ENCODE results near the gene COPS8.

COPS8 gene

GRCh38 chr2:237097911-237098702, 12.4 kb downstream of the COPS8 start:
- DNase-seq (ENCODE audit: low read depth, low spot score) = no peak

- no peak for DNase-seq (ENCODE audit: low read depth, low spot score)
Observed at GRCh38 chr2:237099804-237100203, 14.1 kb downstream of the COPS8 start.

GRCh38 chr2:237101118-237101979, 15.7 kb downstream of the COPS8 start:
- no peak for DNase-seq (ENCODE audit: low read depth, low spot score)

- DNase-seq (ENCODE audit: low read depth, low spot score) = no peak
Observed at GRCh38 chr2:237102428-237102827, 16.7 kb downstream of the COPS8 start.

GRCh38 chr2:237109421-237109934, 23.8 kb downstream of the COPS8 start:
- DNase-seq (ENCODE audit: low read depth, low spot score) = no peak

GRCh38 chr2:237113026-237113795, 27.5 kb downstream of the COPS8 start:
- DNase-seq (ENCODE audit: low read depth, low spot score) = no peak

- DNase-seq (ENCODE audit: low read depth, low spot score) = no peak
Observed at GRCh38 chr2:237115870-237116269, 30.2 kb downstream of the COPS8 start.

- no peak for DNase-seq (ENCODE audit: low read depth, low spot score)
Observed at GRCh38 chr2:237116431-237116830, 30.7 kb downstream of the COPS8 start.

GRCh38 chr2:237118025-237118424, 32.3 kb downstream of the COPS8 start:
- DNase-seq (ENCODE audit: low read depth, low spot score) = no peak

GRCh38 chr2:237118561-237119155, 33.0 kb downstream of the COPS8 start:
- no peak for DNase-seq (ENCODE audit: low read depth, low spot score)

GRCh38 chr2:237120916-237121315, 35.2 kb downstream of the COPS8 start:
- no peak for DNase-seq (ENCODE audit: low read depth, low spot score)

GRCh38 chr2:237121321-237121720, 35.6 kb downstream of the COPS8 start:
- no peak for DNase-seq (ENCODE audit: low read depth, low spot score)

- DNase-seq (ENCODE audit: low read depth, low spot score) = no peak
Observed at GRCh38 chr2:237122214-237122666, 36.6 kb downstream of the COPS8 start.

GRCh38 chr2:237124820-237125219, 39.1 kb downstream of the COPS8 start:
- no peak for DNase-seq (ENCODE audit: low read depth, low spot score)

GRCh38 chr2:237125967-237126366, 40.3 kb downstream of the COPS8 start:
- no peak for DNase-seq (ENCODE audit: low read depth, low spot score)

- DNase-seq (ENCODE audit: low read depth, low spot score) = no peak
Observed at GRCh38 chr2:237126519-237127174, 41.0 kb downstream of the COPS8 start.

- DNase-seq (ENCODE audit: low read depth, low spot score) = no peak
Observed at GRCh38 chr2:237128026-237128703, 42.5 kb downstream of the COPS8 start.

GRCh38 chr2:237128845-237129592, 43.3 kb downstream of the COPS8 start:
- DNase-seq (ENCODE audit: low read depth, low spot score) = no peak

- no peak for DNase-seq (ENCODE audit: low read depth, low spot score)
Observed at GRCh38 chr2:237129625-237130263, 44.1 kb downstream of the COPS8 start.
